ENCODE data around the gene LRRC4C. TPM values are rescaled to one million over a fixed set of nuclear protein-coding genes. Genes with fewer than 3 reads are reported as not detected.

Gene LRRC4C
- total RNA-seq, 1 donor from 2014 or later: 1.3 TPM

DNA sequence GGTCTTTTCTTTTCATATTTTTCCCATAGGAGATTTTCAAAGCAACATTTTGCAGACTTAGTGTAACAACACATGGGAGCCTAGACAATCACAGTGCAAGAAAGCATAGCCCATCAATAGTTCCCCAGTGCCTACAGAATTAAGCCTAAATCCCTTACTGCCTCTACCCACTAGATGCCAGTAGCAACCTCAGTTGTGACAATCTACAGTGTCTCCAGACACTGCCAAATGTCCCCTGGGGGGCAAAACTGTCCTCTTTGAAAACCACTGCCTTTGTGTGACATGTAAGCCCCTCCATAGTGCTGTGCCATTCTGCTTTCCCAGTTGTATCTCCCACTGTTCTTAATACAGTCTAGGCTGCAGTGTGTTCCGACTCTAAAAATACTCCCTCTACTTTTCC lies 1329.0 kb downstream of the LRRC4C start:
- TF ChIP-seq, protein P1, sequence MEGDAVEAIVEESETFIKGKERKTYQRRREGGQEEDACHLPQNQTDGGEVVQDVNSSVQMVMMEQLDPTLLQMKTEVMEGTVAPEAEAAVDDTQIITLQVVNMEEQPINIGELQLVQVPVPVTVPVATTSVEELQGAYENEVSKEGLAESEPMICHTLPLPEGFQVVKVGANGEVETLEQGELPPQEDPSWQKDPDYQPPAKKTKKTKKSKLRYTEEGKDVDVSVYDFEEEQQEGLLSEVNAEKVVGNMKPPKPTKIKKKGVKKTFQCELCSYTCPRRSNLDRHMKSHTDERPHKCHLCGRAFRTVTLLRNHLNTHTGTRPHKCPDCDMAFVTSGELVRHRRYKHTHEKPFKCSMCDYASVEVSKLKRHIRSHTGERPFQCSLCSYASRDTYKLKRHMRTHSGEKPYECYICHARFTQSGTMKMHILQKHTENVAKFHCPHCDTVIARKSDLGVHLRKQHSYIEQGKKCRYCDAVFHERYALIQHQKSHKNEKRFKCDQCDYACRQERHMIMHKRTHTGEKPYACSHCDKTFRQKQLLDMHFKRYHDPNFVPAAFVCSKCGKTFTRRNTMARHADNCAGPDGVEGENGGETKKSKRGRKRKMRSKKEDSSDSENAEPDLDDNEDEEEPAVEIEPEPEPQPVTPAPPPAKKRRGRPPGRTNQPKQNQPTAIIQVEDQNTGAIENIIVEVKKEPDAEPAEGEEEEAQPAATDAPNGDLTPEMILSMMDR (IDR thresholded peaks at IDR 0.05; ENCODE audit: unreplicated experiment): peak; percentile 25
- no peak for DNase-seq (ENCODE audit: low spot score, unreplicated experiment)
- Mint-ChIP-seq H3K27me3 (no peaks in the 10 kb centered on the region), H3K9me3 (ENCODE audit: low read depth) (no peaks in the 10 kb centered on the region), H3K4me3 (ENCODE audit: low read depth) (no peak overlapping the region), H3K36me3 (ENCODE audit: insufficient read depth) (no peaks in the 10 kb centered on the region), H3K27ac (no peak overlapping the region), H3K4me1 (ENCODE audit: low read depth) (peaks cover 4% of the 10 kb centered on the region)

DNA sequence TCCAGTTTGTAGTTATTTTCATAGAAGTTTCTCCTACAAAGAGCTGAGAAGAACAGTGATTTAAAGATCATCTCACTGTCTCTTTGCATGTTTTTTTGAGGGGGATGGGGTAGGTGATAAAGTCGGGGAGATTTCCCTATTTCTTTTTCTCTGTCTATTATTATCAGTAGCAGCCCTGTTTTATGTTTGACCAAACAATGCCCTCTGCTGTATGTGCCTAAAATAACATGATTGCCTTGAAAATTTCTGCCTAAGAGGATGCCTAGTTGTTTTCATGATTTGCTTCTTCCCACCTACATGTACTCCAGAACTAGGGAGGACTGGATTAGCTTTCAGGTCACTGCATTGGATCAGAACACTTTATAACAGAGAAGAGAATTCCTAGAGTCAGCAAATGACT lies 1330.2 kb downstream of the LRRC4C start:
- DNase-seq (ENCODE audit: low spot score, unreplicated experiment): no peak
- TF ChIP-seq, protein P1 (IDR thresholded peaks at IDR 0.05; ENCODE audit: unreplicated experiment): peak; percentile 68
- Mint-ChIP-seq H3K9me3 (ENCODE audit: low read depth) (peaks cover 3% of the 10 kb centered on the region), H3K27ac (no peak overlapping the region), H3K27me3 (no peaks in the 10 kb centered on the region), H3K4me3 (ENCODE audit: low read depth) (no peak overlapping the region), H3K4me1 (ENCODE audit: low read depth) (peaks cover 4% of the 10 kb centered on the region), H3K36me3 (ENCODE audit: insufficient read depth) (peaks cover 1% of the 10 kb centered on the region)

DNA sequence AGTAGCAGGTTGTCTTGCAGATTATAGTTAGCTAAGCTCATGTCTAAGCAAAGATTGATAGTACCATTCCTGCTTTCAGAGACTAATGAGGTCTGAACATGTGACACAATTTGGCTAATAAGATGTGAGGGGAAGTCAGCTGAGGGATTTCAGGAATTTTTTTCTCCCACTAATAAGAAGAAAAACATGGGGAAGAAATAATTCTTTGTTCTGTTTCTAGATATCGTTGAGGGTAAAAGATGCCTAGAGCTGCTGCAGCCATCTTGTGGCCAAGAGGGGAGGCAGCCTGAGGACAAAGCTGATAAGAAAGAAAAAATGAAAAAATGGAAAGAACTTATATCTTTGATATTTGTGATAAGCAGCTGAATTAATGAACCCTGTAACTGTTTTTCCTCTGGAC lies 1334.4 kb downstream of the LRRC4C start:
- Mint-ChIP-seq H3K36me3 (ENCODE audit: insufficient read depth) (peaks cover 1% of the 10 kb centered on the region), H3K4me1 (ENCODE audit: low read depth) (peaks cover 4% of the 10 kb centered on the region), H3K27me3 (no peaks in the 10 kb centered on the region), H3K4me3 (ENCODE audit: low read depth) (no peak overlapping the region), H3K27ac (no peak overlapping the region), H3K9me3 (ENCODE audit: low read depth) (peaks cover 9% of the 10 kb centered on the region)
- no peak for DNase-seq (ENCODE audit: low spot score, unreplicated experiment)
- TF ChIP-seq, protein P1 (IDR thresholded peaks at IDR 0.05; ENCODE audit: unreplicated experiment): peak; percentile 45

DNA sequence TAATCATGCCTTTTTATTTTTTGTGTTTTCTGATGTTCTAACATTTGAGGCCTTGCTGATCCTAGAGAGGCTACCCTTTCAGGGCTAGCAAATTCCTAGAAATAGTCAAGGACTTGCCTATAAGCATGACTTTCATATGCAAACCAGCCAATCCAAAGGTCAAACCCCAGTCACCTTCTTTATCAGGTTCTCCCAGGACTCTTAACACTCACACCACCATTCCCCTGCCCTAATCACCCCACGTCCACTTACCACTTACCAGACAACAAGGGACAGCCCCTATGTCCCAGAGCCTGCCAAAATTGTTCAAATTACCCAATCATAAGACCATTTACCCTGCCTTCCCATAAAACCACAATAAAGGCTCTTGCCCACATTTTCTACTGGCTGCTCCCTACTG lies 1339.8 kb downstream of the LRRC4C start:
- no peak for DNase-seq (ENCODE audit: low spot score, unreplicated experiment)
- Mint-ChIP-seq H3K4me3 (ENCODE audit: low read depth) (no peak overlapping the region), H3K4me1 (ENCODE audit: low read depth) (no peaks in the 10 kb centered on the region), H3K27ac (no peak overlapping the region), H3K9me3 (ENCODE audit: low read depth) (peaks cover 13% of the 10 kb centered on the region), H3K36me3 (ENCODE audit: insufficient read depth) (peaks cover 5% of the 10 kb centered on the region), H3K27me3 (no peaks in the 10 kb centered on the region)
- TF ChIP-seq, protein P1 (IDR thresholded peaks at IDR 0.05; ENCODE audit: unreplicated experiment): no peak

DNA sequence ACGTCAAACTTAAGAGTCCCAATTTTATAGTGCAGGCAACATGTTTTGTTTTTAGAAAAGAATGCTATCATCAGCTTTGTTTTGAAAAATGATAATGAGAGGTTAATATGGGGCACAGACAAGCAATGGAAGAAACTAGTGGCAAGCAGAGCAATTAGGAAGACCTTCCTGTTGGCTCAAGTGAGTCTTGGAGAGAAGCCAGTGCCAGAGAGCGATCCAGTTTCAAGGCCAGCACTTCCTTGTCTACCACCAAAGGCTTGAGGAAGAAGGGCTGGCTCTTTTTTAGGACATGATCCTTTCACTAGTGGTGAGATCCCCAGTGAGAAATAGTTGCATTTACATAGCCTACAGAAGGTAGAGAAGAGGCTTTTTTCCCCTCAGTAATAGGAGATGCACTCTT lies 1340.7 kb downstream of the LRRC4C start:
- no peak for DNase-seq (ENCODE audit: low spot score, unreplicated experiment)
- no peak overlapping the region for H3K27ac Mint-ChIP-seq
- peaks cover 6% of the 10 kb centered on the region for H3K36me3 Mint-ChIP-seq (ENCODE audit: insufficient read depth)
- no peak overlapping the region for H3K4me3 Mint-ChIP-seq (ENCODE audit: low read depth)
- H3K9me3 Mint-ChIP-seq (ENCODE audit: low read depth): peaks cover 13% of the 10 kb centered on the region
- H3K4me1 Mint-ChIP-seq (ENCODE audit: low read depth): no peaks in the 10 kb centered on the region
- H3K27me3 Mint-ChIP-seq: no peaks in the 10 kb centered on the region
- TF ChIP-seq, protein P1 (IDR thresholded peaks at IDR 0.05; ENCODE audit: unreplicated experiment): no peak

Measured in progenitor cell of endocrine pancreas (in vitro differentiated cells).